Calu3 (cell line): ENCODE measurements around the gene DSCAM. TPM values are rescaled to one million over a fixed set of nuclear protein-coding genes. Genes with fewer than 3 reads are reported as not detected.

Source experiments
- BruUV-seq: library from RNA; stranded (reverse); fragments of 400-500 nt; replicated peaks from 2 replicates; lab custom pipeline; 2021; lab: Mats Ljungman, UMichigan
- CTCF ChIA-PET: fragments of 300-600 bp; sonication (Branson Sonifier 250); formaldehyde crosslinking; loops from one replicate; lab custom pipeline; 2022; ENCODE audit warnings: antibody characterized with exemption; lab: Charles Lee
- DNase-seq: peaks from one replicate; pipeline ENCODE4 v3.0.0; 2022
- H3K27ac Mint-ChIP-seq: one replicate; pipeline ENCODE4 v1.8.0; 2022; ENCODE audit warnings: mixed read lengths; ENCODE audit not compliant: unreplicated experiment
- H3K27me3 Mint-ChIP-seq: one replicate; pipeline ENCODE4 v1.8.0; 2022; ENCODE audit warnings: mixed read lengths; ENCODE audit not compliant: unreplicated experiment
- H3K36me3 Mint-ChIP-seq: one replicate; pipeline ENCODE4 v1.8.0; 2022; ENCODE audit warnings: mild to moderate bottlenecking, moderate library complexity, mixed read lengths; ENCODE audit not compliant: insufficient read depth, unreplicated experiment
- H3K4me1 Mint-ChIP-seq: one replicate; pipeline ENCODE4 v1.8.0; 2022; ENCODE audit warnings: mild to moderate bottlenecking, low read depth, mixed read lengths; ENCODE audit not compliant: unreplicated experiment
- H3K4me3 Mint-ChIP-seq: one replicate; pipeline ENCODE4 v1.8.0; 2022; ENCODE audit warnings: mild to moderate bottlenecking, low read depth, moderate library complexity, mixed read lengths; ENCODE audit not compliant: unreplicated experiment
- H3K9me3 Mint-ChIP-seq: one replicate; pipeline ENCODE4 v1.8.0; 2022; ENCODE audit warnings: low read depth, mixed read lengths; ENCODE audit not compliant: unreplicated experiment
- CTCF ChIP-seq: fragments of 200-600 bp; IDR thresholded peaks from one replicate; pipeline ENCODE4 v1.8.0; 2022; ENCODE audit warnings: antibody characterized with exemption; ENCODE audit not compliant: unreplicated experiment
- intact Hi-C: fragments of 100-400 bp; cut with micrococcal nuclease; formaldehyde crosslinking; loops from one replicate; pipeline ENCODE4 v1.10.0; 2022; ENCODE audit not compliant: unreplicated experiment
- total RNA-seq: library from RNA; stranded (reverse); gene quantifications from 2 replicates; pipeline ENCODE4 v1.2.3, GENCODE V29; 2022

DSCAM gene
- total RNA-seq, 1 experiment from 2014 or later: not detected

GRCh38 chr21:40662889-40663288, 184.1 kb downstream of the DSCAM start:
- no TSS peak for BruUV-seq
- DNase-seq: no peak
- no peaks in the 10 kb centered on the region for H3K9me3 Mint-ChIP-seq
- H3K4me1 Mint-ChIP-seq: no peaks in the 10 kb centered on the region
- no peaks in the 10 kb centered on the region for H3K27me3 Mint-ChIP-seq
- intact Hi-C loops: no loop called here
- TF ChIP-seq CTCF: no peak
- H3K36me3 Mint-ChIP-seq: no peaks in the 10 kb centered on the region
- no peak overlapping the region for H3K27ac Mint-ChIP-seq
- H3K4me3 Mint-ChIP-seq: no peak overlapping the region
- CTCF ChIA-PET: no interaction called here

GRCh38 chr21:40660461-40660860, 186.5 kb downstream of the DSCAM start:
- Mint-ChIP-seq H3K36me3 (no peaks in the 10 kb centered on the region), H3K4me3 (no peak overlapping the region), H3K9me3 (no peaks in the 10 kb centered on the region), H3K4me1 (no peaks in the 10 kb centered on the region), H3K27ac (no peak overlapping the region), H3K27me3 (no peaks in the 10 kb centered on the region)
- BruUV-seq: no TSS peak
- intact Hi-C loops: no loop called here
- no peak for DNase-seq
- TF ChIP-seq CTCF: no peak
- CTCF ChIA-PET: no interaction called here

- no peak overlapping the region for H3K27ac Mint-ChIP-seq
- no peaks in the 10 kb centered on the region for H3K36me3 Mint-ChIP-seq
- no peak for DNase-seq
- no peak for TF ChIP-seq CTCF
- H3K27me3 Mint-ChIP-seq: no peaks in the 10 kb centered on the region
- H3K4me3 Mint-ChIP-seq: no peak overlapping the region
- no peaks in the 10 kb centered on the region for H3K4me1 Mint-ChIP-seq
- intact Hi-C loops: no loop called here
- CTCF ChIA-PET: no interaction called here
- H3K9me3 Mint-ChIP-seq: peaks cover 5% of the 10 kb centered on the region
- no TSS peak for BruUV-seq
Measured at GRCh38 chr21:40658311-40658710, 188.6 kb downstream of the DSCAM start.

- CTCF ChIA-PET: no interaction called here
- no TSS peak for BruUV-seq
- DNase-seq: no peak
- no peaks in the 10 kb centered on the region for H3K36me3 Mint-ChIP-seq
- intact Hi-C loops: no loop called here
- no peaks in the 10 kb centered on the region for H3K27me3 Mint-ChIP-seq
- no peak for TF ChIP-seq CTCF
- H3K9me3 Mint-ChIP-seq: peaks cover 11% of the 10 kb centered on the region
- H3K4me1 Mint-ChIP-seq: no peaks in the 10 kb centered on the region
- H3K4me3 Mint-ChIP-seq: no peak overlapping the region
- H3K27ac Mint-ChIP-seq: no peak overlapping the region
Measured at GRCh38 chr21:40652436-40652835, 194.5 kb downstream of the DSCAM start.
